Astrocyte (in vitro differentiated cells and primary cell): ENCODE measurements around the gene ABI2. TPM values are rescaled to one million over a fixed set of nuclear protein-coding genes. Genes with fewer than 3 reads are reported as not detected.

Experiments
- DNase-seq: peaks from one replicate; pipeline ENCODE4 v3.0.0-alpha.2; 2010; ENCODE audit warnings: low read depth
- FAIRE-seq: peaks from 2 replicates; lab custom pipeline; 2011; peaks lifted over from hg19 to GRCh38; lab: Jason Lieb, UNC
- H2AFZ ChIP-seq: 2 replicates; pipeline ENCODE4 v1.6.0; 2012; ENCODE audit warnings: low read depth, low read length, inconsistent platforms
- H3K27ac ChIP-seq: 2 replicates; pipeline ENCODE4 v1.5.1; 2011; ENCODE audit warnings: low read depth, low read length, inconsistent platforms
- H3K27me3 ChIP-seq: 2 replicates; pipeline ENCODE4 v1.6.0; 2011; ENCODE audit warnings: low read length, inconsistent platforms; ENCODE audit not compliant: insufficient read depth
- H3K36me3 ChIP-seq: 2 replicates; pipeline ENCODE4 v1.5.1; 2011; ENCODE audit warnings: low read length, inconsistent platforms; ENCODE audit not compliant: insufficient read depth
- H3K4me1 ChIP-seq: 2 replicates; pipeline ENCODE4 v1.5.1; 2011; ENCODE audit warnings: low read length, inconsistent platforms; ENCODE audit not compliant: insufficient read depth
- H3K4me2 ChIP-seq: 2 replicates; pipeline ENCODE4 v1.6.0; 2012; ENCODE audit warnings: low read length, inconsistent platforms
- H3K4me3 ChIP-seq: 2 replicates; pipeline ENCODE4 v1.5.1; 2011; ENCODE audit warnings: low read depth, mild to moderate bottlenecking, low read length, inconsistent platforms; ENCODE audit not compliant: insufficient read depth
- H3K79me2 ChIP-seq: 2 replicates; pipeline ENCODE4 v1.6.0; 2012; ENCODE audit warnings: mild to moderate bottlenecking, low read length, inconsistent platforms; ENCODE audit not compliant: insufficient read depth
- H3K9ac ChIP-seq: 2 replicates; pipeline ENCODE4 v1.6.0; 2012; ENCODE audit warnings: mild to moderate bottlenecking, low read length, inconsistent platforms
- H3K9me3 ChIP-seq: 2 replicates; pipeline ENCODE4 v1.5.1; 2012; ENCODE audit warnings: low read depth, mild to moderate bottlenecking, low read length, inconsistent platforms; ENCODE audit not compliant: insufficient read depth
- H4K20me1 ChIP-seq: 2 replicates; pipeline ENCODE4 v1.6.0; 2012; ENCODE audit warnings: low read length, inconsistent platforms; ENCODE audit not compliant: insufficient read depth
- H3K27ac Mint-ChIP-seq: one replicate; pipeline ENCODE4 v1.8.0; 2021; ENCODE audit warnings: mild to moderate bottlenecking, mixed read lengths; ENCODE audit not compliant: unreplicated experiment
- H3K27me3 Mint-ChIP-seq: one replicate; pipeline ENCODE4 v1.8.0; 2021; ENCODE audit warnings: low read depth, mixed read lengths; ENCODE audit not compliant: unreplicated experiment
- H3K36me3 Mint-ChIP-seq: one replicate; pipeline ENCODE4 v1.8.0; 2021; ENCODE audit warnings: low read depth, mixed read lengths; ENCODE audit not compliant: unreplicated experiment
- H3K4me1 Mint-ChIP-seq: one replicate; pipeline ENCODE4 v1.8.0; 2021; ENCODE audit warnings: low read depth, mixed read lengths; ENCODE audit not compliant: unreplicated experiment
- H3K4me3 Mint-ChIP-seq: one replicate; pipeline ENCODE4 v1.8.0; 2021; ENCODE audit warnings: mild to moderate bottlenecking, moderate library complexity, mixed read lengths; ENCODE audit not compliant: unreplicated experiment
- H3K9me3 Mint-ChIP-seq: one replicate; pipeline ENCODE4 v1.8.0; 2021; ENCODE audit warnings: mild to moderate bottlenecking, mixed read lengths; ENCODE audit not compliant: unreplicated experiment
- CTCF ChIP-seq: IDR thresholded peaks from 2 replicates; pipeline ENCODE4 v1.5.1; 2011; ENCODE audit warnings: low read depth, mild to moderate bottlenecking, inconsistent platforms, low read length, moderate library complexity; ENCODE audit not compliant: insufficient read depth
- EZH2 ChIP-seq: IDR thresholded peaks from 2 replicates; pipeline ENCODE4 v1.6.1; 2012; ENCODE audit warnings: mild to moderate bottlenecking, low read length, inconsistent platforms; ENCODE audit not compliant: insufficient read depth
- total RNA-seq: library from RNA; stranded (reverse); gene quantifications from 2 replicates; pipeline ENCODE4 v1.2.1, GENCODE V29; 2021

ABI2 gene
- total RNA-seq, 1 donor from 2014 or later: 56.0 TPM

GRCh38 chr2:203441463-203441862 lies 113.3 kb downstream of the ABI2 start:
- H3K36me3 Mint-ChIP-seq: peaks cover 14% of the 10 kb centered on the region
- no peak for FAIRE-seq
- peaks cover 38% of the 10 kb centered on the region for H3K79me2 ChIP-seq

GRCh38 chr2:203442463-203442862 lies 114.3 kb downstream of the ABI2 start:
- H3K27me3 Mint-ChIP-seq: no peaks in the 10 kb centered on the region
- Histone ChIP-seq H3K79me2 (peaks cover 29% of the 10 kb centered on the region), H2AFZ (no peak overlapping the region), H3K4me3 (no peak overlapping the region), H3K36me3 (peaks cover 60% of the 10 kb centered on the region), H3K4me2 (no peak overlapping the region), H3K9me3 (no peaks in the 10 kb centered on the region), H3K27me3 (no peaks in the 10 kb centered on the region), H3K27ac (no peak overlapping the region), H3K9ac (no peak overlapping the region), H4K20me1 (peaks cover 30% of the 10 kb centered on the region), H3K4me1 (peaks cover 16% of the 10 kb centered on the region)
- no peak overlapping the region for H3K4me3 Mint-ChIP-seq
- peaks cover 14% of the 10 kb centered on the region for H3K4me1 Mint-ChIP-seq
- no peak for DNase-seq
- FAIRE-seq: no peak
- H3K36me3 Mint-ChIP-seq: peaks cover 14% of the 10 kb centered on the region
- TF ChIP-seq CTCF: no peak
- TF ChIP-seq EZH2: no peak
- no peaks in the 10 kb centered on the region for H3K9me3 Mint-ChIP-seq
- H3K27ac Mint-ChIP-seq: no peak overlapping the region

More at GRCh38 chr2:203441463-203441862, 113.3 kb downstream of the ABI2 start:
- Histone ChIP-seq H3K27ac (no peak overlapping the region), H3K36me3 (peaks cover 54% of the 10 kb centered on the region), H2AFZ (no peak overlapping the region), H4K20me1 (peaks cover 40% of the 10 kb centered on the region), H3K27me3 (no peaks in the 10 kb centered on the region), H3K4me3 (no peak overlapping the region), H3K9me3 (no peaks in the 10 kb centered on the region), H3K4me2 (no peak overlapping the region), H3K9ac (no peak overlapping the region), H3K4me1 (peaks cover 13% of the 10 kb centered on the region)
- Mint-ChIP-seq H3K27me3 (no peaks in the 10 kb centered on the region), H3K4me3 (no peak overlapping the region), H3K9me3 (no peaks in the 10 kb centered on the region), H3K27ac (no peak overlapping the region), H3K4me1 (peaks cover 14% of the 10 kb centered on the region)
- no peak for DNase-seq
- TF ChIP-seq EZH2: no peak
- TF ChIP-seq CTCF: no peak

GRCh38 chr2:203444738-203445137 lies 116.5 kb downstream of the ABI2 start:
- Histone ChIP-seq H2AFZ (no peak overlapping the region), H3K36me3 (peaks cover 58% of the 10 kb centered on the region), H3K4me3 (no peak overlapping the region), H3K4me2 (no peak overlapping the region), H3K4me1 (peaks cover 16% of the 10 kb centered on the region), H3K27ac (no peak overlapping the region), H3K27me3 (no peaks in the 10 kb centered on the region), H3K9me3 (no peaks in the 10 kb centered on the region), H3K79me2 (peaks cover 12% of the 10 kb centered on the region), H3K9ac (no peak overlapping the region), H4K20me1 (peaks cover 7% of the 10 kb centered on the region)
- peaks cover 9% of the 10 kb centered on the region for H3K36me3 Mint-ChIP-seq
- peaks cover 9% of the 10 kb centered on the region for H3K4me1 Mint-ChIP-seq
- no peak for FAIRE-seq
- H3K4me3 Mint-ChIP-seq: no peak overlapping the region
- DNase-seq: no peak
- no peaks in the 10 kb centered on the region for H3K9me3 Mint-ChIP-seq
- TF ChIP-seq EZH2 (no peak), CTCF (no peak)
- no peaks in the 10 kb centered on the region for H3K27me3 Mint-ChIP-seq
- no peak overlapping the region for H3K27ac Mint-ChIP-seq
